ENCODE data around the gene SLC49A4. TPM values are rescaled to one million over a fixed set of nuclear protein-coding genes. Genes with fewer than 3 reads are reported as not detected.

The SLC49A4 gene
- polyA plus RNA-seq, 4 donors: 15.3 to 16.5 (median 15.9) TPM

GRCh38 chr3:122893754-122894668, 99.1 kb downstream of the SLC49A4 start:
- DNase-seq (ENCODE audit: low read depth in 4 of 4, low spot score in 3 of 4): no peak

- no peak for DNase-seq (ENCODE audit: low read depth in 4 of 4, low spot score in 3 of 4)
These were observed 103.4 kb downstream of the SLC49A4 start for GRCh38 chr3:122898298-122898697.

DNA sequence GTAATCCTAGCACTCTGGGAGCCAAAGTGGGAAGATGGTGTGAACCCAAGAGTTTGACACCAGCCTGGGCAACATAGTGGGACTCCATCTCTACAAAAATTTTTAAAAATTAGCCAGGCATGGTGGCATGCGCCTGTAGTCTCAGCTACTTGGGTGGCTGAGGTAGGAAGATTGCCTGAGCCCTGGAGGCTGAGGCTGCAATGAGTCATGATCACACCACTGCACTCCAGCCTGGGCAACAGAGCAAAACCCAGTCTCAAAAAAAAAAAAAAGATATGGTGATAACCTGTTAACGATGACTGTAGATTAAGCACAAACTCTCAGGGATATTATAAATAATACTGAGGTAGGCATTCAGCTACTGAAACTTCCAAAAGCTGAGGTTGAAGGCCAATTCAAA, 107.5 kb downstream of the SLC49A4 start:
- DNase-seq (ENCODE audit: low read depth in 4 of 4, low spot score in 3 of 4): no peak

- no peak for DNase-seq (ENCODE audit: low read depth in 4 of 4, low spot score in 3 of 4)
These were observed 108.3 kb downstream of the SLC49A4 start for GRCh38 chr3:122903171-122903570.

DNA sequence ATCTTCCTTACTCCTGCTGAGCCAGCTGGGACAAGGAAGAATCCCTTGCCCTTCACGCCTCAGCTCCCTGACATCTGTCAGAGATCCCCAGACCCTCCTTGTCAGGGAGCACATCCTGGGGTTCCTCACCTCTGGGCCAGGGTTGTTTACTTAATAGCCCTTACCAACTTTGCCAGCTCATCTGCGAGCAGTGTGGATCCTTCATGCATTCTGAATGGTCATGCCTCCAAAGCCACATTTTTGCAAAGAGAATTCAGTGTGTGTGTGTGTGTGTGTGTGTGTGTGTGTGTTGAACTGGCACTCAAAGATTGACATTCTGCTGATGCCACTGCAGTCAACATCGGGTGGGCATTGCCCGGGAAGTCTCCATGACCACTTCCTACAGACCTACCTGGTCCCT, 112.6 kb downstream of the SLC49A4 start:
- no peak for DNase-seq (ENCODE audit: low read depth in 4 of 4, low spot score in 3 of 4)

DNA sequence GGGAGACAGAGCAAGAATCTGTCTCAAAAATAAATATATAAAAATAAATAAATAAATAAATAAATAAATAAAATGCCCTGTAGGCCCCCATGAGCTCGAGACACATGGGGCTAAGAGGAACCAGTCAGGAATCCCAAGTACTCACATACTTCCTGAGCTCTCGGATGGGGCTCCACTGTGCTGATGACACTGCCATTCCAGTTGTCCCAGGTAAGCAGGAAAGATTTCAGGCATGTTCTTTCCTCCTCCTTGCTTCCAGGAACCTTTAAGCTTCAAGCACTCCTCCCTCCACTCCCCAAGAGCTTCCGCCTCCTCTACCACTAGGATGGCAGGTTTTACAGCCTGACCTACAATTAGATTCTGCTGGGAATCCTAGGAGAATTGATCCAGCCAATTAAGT, 113.4 kb downstream of the SLC49A4 start:
- no peak for DNase-seq (ENCODE audit: low read depth in 4 of 4, low spot score in 3 of 4)

- no peak for DNase-seq (ENCODE audit: low read depth in 4 of 4, low spot score in 3 of 4)
These were observed 117.0 kb downstream of the SLC49A4 start for GRCh38 chr3:122911901-122912300.

DNA sequence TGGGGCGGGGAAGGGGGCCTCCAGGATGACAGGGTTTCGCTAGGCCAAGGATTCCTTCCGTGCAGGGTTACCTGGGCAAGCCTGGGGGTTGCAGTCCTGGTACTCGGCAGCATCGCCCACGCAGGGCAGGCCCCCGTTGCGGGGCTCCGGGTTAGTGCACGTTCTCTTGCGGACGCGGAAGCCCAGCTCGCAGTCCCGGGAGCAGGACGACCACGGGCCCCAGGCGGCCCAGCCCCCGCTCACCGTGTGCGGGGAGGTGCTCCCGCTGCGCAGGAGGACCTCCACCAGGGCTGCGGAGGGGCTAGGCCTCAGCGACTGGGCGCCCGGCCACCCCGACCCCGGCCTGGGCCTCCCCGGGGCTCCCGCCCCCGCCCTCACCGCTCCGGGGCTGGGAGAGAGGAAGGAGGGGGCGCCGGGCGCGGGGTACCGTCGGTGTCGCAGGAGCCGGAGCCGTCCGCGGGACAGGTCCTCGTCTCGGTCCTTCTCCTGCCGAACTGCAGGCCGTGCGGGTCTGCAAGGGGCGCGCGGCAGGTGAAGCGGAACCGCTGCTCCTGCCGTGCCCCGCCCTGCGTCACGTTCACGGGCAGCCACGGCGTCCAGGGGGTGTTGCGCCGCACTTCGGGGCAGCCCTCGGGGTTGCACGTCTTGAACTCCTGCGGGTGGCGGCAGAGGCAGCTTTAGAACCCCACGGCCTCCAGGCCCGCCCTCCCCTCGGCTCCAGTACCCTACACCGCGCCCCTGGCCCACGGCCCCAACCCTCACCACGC, 118.1 kb downstream of the SLC49A4 start:
- DNase-seq (ENCODE audit: low read depth in 4 of 4, low spot score in 3 of 4): no peak

DNA sequence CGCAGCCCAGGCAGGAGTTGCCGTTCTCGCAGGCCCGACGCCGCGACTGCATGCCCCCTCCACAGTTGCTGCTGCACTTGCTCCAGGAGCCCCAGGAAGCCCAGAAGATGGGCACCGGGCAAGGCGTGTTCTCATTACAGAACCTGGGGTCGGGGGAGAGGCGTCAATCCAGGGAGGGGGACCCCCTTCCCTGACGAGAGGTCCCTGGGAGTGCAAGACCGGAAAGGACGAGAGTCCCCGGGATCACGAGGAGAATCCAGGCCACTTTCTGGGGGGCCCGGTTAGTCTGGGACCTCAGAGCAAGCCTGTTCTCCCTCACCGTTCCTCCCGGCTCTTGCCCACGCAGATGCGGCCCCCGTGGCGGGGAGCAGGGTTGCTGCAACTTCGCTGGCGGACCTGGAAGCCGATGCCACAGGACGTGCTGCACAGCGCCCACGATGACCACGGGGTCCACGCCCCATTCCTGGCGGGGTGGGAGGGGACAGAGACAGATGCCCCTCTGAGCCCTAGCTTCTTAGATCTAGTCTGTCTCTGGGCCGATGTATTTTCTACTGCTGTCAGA, 118.8 kb downstream of the SLC49A4 start:
- no peak for DNase-seq (ENCODE audit: low read depth in 4 of 4, low spot score in 3 of 4)

- DNase-seq (ENCODE audit: low read depth in 4 of 4, low spot score in 3 of 4): no peak
These were observed 120.6 kb downstream of the SLC49A4 start for GRCh38 chr3:122915300-122916055.

GRCh38 chr3:122916084-122916483, 121.2 kb downstream of the SLC49A4 start:
- no peak for DNase-seq (ENCODE audit: low read depth in 4 of 4, low spot score in 3 of 4)

GRCh38 chr3:122916580-122916979, 121.7 kb downstream of the SLC49A4 start:
- no peak for DNase-seq (ENCODE audit: low read depth in 4 of 4, low spot score in 3 of 4)

DNA sequence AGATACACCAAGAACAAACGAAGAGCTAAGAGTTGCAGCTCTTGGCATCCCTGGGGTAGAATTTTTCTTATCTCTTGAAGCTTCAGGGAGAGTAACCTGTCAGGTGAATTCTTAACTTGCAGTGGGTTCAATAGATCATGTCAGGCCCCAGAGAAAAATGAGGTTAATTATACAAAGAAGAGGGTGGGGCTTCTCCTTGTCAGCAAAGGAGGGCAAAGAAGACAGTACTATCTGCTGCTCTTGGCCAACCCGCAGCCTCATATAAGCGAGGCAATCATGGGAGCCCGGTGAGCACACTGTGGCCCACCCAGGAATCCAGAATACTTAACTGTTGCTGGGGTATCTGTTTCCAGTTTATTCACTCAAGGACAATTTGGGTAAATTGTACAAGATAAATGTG, 122.5 kb downstream of the SLC49A4 start:
- no peak for DNase-seq (ENCODE audit: low read depth in 4 of 4, low spot score in 3 of 4)

DNA sequence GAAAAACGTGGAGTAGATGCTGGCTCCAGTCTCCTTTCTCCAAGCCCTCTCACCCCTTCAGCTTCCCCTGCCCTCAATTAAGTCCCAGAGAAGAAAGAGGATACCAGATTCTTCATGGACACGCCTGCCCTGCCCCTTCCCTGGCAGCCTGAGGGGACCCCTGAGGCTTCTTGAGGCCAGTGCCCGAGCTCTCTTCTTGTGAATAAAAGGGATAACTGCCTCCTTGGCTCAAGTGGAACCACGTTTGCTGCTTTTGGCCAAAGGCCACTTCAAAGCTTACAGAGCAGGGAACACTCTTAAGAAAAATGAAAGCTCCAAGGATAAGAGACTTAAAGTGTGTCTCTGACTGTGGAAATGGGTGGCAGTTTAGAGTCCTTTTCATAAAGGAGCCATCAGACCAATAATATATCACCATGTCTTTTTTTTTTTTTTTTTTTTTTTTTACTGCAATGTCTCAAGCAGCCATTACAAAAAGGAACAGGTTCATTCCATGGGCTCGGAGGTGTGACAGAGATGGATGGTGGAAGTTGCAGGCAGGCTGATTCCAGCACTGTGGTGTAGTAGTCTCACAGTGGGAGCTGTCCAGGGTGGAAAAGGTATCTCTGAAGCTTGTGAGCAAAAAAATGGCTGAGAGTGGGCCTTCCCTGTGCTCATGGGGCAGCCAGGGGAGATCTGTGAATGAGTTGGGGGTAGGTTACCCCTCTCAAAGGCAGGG, 123.9 kb downstream of the SLC49A4 start:
- DNase-seq (ENCODE audit: low read depth in 4 of 4, low spot score in 3 of 4): no peak

DNA sequence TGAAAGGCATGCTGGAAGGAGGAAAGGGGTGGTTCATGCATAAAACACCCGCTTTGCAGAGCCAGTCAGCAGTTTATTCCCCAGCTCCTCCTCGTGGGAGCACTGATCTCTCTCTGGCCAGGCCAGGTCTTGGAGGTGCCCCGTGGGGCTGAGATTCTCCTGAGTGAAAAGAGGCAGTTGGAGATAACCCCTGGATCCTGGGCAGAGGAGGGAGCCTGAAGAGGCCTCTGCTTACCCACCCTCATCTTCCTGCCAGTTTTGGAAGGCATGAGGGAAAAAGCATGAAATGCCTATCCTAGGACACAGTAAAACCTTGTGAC, 124.4 kb downstream of the SLC49A4 start:
- DNase-seq (ENCODE audit: low read depth in 4 of 4, low spot score in 3 of 4): no peak

DNA sequence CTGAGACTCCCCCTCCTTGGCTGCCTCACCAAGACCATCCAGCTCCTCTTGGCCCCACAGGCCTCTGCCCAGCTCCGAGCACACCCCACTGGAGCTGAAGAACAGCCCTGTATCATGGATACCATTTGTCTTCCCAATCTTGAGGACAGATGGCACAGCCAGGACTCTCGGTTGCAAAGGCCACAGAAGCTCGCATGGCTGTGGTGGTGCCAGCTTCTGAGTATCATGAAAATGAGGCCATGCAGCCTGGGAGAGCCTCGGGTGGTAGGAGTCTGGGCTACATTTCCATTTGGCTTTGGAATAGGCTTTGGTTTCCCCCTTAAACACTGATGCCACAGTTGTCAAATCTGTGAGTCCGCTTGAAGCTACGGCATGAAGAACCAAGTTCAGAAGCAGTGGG, 126.1 kb downstream of the SLC49A4 start:
- no peak for DNase-seq (ENCODE audit: low read depth in 4 of 4, low spot score in 3 of 4)

- no peak for DNase-seq (ENCODE audit: low read depth in 4 of 4, low spot score in 3 of 4)
These were observed 127.2 kb downstream of the SLC49A4 start for GRCh38 chr3:122921791-122922651.

DNA sequence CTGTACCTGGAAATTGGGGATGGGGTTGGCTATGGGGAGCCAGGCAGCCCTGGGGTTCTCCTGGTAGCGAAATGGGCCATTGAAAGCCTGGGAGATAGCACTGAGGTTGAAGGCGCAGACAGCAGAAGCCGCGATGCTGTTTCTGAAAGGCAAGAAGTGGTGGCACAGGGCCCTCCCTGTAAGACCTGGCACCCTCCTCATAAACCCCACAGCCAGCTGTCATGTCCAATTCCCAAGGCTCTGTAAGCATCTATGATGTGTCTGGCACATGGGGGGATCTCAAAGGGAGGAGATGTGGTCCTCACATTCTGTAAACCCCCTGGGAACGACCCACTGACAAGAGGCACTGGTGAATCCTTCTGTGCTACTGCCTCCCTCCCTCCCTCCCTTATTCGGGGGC, 128.7 kb downstream of the SLC49A4 start:
- no peak for DNase-seq (ENCODE audit: low read depth in 4 of 4, low spot score in 3 of 4)

DNA sequence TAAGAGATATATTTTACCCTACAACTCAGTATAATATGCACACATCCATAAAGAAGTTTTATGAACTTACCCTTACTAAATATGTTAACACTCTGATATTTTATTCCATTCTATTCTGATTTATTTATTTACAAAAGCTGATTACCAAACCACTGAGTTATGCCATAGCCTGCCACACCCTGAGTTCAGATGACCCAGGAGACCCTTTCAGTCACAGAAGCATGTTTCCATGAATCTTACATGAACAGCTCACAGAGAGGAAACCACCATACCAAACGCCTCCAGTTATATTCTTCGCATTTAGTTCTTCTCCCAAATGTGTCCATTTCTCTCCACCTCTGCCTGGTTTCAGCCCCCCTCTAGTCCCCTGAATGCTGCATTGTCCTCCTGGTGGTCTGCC, 129.2 kb downstream of the SLC49A4 start:
- DNase-seq (ENCODE audit: low read depth in 4 of 4, low spot score in 3 of 4): no peak

Measured in right renal pelvis (tissue), 4 donors.